GM21423 (cell line): ENCODE results near the gene ISL2.

Experiments used
- ATAC-seq: cut with Tn5 transposase; IDR thresholded peaks from one replicate; pipeline ENCODE4 v1.9.1; 2021; ENCODE audit warnings: mild to moderate bottlenecking, moderate library complexity; ENCODE audit not compliant: unreplicated experiment

The ISL2 gene

DNA sequence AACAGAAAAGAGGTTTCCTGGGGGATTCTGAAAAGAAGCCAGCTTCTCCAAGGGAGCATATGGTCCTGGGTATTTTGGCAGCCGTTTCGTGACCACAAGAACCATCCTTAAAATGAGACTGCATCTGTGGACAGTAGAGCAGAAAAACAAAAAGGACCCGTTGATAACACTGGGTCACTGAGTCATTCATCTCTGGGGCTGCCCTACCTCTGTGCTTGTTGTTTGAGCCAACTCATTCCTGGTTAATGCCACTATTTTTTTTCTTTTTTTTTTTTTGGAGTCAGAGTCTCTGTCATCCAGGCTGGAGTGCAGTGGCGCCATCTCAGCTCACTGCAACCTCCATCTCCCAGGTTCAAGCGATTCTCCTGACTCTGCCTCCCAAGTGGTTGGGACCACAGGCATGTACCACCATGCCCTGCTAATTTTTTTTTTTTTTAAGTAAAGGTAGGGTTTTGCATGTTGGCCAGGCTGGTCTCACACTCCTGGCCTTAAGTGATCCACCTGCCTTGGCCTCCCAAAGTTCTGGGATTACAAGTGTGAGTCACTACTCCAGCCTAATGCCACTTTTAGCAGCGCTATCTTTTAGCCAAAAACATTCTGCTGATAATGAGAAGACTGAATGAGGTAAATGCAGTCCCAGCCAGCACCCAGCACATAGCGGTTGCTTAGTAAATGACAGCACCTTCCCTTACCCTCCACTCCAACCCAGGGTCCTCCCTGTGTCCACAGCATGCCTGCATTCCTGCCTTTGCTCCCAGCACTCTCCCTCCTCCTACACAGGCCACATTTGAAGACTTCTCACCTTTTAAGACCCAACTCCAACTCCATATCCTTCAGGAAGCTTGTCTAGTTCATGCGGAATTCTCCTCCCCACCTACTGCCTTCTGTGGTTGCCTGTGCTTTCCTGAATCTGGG lies 9.1 kb upstream of the ISL2 start:
- no peak for ATAC-seq

DNA sequence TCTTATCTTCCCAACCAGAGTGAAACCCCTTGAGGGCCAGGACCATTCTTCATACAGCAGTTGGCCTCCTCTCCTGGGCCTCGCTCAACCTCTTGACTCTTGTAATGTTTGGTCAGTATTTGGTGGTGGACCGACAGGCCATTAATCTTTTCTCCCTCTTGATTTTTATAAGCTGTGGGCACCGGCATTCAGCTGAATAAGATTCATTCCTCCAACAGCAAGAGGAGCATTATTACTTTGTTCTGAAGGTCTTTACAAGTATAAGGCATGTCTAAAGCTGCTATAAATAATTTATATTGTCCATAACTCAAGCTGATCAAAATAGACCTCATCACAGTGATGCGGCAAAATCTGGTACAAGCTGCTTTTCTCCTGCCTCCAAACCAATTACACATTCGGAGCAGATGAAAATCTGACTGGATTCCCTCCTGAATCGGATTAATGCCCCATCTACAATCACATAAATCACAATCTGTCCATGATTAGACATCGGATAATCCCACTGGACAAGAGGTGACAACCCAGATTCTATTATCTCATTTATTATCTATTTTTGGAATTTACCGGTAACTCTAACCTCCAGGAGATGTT lies 8.4 kb upstream of the ISL2 start:
- ATAC-seq = no peak

DNA sequence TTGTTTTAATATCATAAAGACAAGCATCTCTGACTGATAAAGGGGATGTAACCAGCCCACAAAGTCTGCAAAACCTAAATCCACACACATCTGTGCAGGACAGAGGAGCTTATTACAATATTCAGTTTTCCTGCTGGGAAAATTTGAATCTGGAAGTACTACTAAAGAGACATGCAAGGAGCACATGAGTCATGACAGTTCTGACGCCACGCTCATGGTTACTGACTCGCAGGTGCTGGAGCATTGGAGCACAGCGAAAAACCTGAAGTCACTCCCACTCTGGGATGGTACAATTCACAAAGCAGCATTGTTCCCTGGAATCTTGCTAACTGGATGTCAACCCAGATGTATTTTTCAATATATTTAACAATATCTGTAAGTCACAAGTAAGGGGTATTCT lies 7.6 kb upstream of the ISL2 start:
- no peak for ATAC-seq

DNA sequence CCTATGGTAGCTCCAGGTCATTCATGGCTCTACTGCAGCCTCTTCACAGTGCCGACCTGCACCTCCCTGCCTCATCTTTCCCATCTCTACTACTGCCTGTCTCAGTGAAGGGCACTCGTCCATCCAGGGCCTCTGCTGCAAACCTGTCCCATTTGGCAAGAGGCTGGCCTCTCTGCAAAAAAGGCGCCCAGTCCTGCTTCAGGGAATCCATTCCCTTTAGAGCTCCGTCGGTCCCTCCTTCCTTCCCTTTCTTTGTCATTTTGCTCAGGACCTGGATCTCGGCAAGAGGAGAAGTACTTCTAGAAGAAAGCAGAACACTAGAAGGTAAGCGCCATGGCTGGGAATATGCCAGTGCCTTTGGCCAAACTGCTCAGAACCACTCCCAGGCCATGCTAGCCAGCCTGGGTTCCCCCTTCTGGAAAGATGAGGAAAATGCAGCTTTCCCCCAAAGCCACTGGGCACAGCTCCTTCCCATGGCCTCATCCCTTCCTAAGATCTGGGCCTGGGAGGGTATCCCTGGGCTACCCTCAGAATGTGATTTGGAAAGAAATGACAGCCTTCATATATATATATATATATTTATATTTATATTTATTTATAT lies 6.4 kb upstream of the ISL2 start:
- no peak for ATAC-seq

DNA sequence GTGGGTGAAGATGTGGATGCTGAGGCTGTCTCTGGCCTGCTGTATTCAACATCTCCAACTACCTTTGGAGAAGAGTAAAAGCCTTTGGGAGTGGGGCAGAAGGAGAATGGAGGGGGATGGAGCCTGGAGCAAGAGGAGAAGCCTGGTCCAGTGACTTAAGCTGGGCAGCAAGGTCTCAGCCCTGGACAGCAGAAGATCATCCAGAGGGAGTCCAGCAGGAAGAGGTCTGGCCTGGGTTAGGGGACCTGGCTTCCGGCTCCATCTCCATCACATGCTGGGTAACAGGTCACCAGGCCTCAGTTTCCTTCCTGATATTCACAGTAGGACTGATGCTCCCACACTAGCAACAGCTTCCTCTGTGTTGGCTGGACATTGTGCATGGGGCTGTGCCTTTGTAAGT lies 3.8 kb upstream of the ISL2 start:
- ATAC-seq = no peak

DNA sequence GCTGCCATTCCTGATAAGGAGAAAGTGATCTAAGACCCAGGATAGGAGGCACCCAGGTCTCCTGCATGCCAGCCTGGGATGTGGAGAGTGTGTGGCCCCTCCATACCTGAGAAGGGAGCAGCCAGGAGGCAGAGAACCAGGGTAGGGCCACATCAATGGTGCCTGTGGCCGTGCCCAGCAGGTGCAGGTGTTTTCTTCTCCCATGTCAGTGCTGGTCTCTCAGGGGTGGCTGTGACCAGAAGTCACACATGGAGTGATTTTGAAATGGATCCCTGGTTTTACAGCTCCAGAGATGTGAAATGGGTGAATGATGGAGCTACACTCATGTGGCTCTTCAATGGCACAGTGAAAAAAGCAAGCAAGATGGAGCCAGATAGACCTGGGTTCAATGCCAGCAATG lies 3.3 kb upstream of the ISL2 start:
- ATAC-seq = no peak

DNA sequence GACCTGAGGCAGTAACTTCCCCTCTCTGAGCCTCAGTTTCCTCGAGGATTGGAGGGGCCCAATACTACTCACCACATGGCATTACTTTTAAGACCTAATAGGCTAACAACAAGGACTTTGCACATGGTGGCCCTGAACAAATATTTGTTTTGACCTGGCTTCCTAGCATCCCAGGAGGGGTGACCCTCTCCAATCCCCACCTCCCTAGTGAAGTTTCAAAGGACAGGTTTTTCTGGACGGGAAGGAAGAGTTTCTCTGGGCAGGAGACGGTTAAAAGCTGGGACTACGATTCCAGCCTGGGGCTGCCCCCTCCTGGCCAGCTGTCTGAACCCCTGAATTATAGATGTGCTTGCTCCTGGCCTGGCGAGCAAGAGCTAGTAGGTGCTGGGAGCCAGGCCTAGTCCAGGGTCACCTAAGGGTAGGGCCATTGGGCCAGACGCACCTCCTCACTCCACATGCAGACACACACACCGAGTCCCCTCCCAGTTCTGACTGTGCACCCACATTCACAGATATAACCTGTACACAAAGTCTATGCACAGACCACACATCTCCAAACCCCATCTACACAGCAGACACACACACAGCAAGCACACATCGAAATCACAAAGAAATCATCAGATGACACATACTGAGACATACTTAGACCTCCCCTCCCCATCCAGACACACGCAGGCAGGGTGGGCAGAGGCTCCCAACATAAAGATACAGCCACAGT lies 2.7 kb upstream of the ISL2 start:
- ATAC-seq = no peak

DNA sequence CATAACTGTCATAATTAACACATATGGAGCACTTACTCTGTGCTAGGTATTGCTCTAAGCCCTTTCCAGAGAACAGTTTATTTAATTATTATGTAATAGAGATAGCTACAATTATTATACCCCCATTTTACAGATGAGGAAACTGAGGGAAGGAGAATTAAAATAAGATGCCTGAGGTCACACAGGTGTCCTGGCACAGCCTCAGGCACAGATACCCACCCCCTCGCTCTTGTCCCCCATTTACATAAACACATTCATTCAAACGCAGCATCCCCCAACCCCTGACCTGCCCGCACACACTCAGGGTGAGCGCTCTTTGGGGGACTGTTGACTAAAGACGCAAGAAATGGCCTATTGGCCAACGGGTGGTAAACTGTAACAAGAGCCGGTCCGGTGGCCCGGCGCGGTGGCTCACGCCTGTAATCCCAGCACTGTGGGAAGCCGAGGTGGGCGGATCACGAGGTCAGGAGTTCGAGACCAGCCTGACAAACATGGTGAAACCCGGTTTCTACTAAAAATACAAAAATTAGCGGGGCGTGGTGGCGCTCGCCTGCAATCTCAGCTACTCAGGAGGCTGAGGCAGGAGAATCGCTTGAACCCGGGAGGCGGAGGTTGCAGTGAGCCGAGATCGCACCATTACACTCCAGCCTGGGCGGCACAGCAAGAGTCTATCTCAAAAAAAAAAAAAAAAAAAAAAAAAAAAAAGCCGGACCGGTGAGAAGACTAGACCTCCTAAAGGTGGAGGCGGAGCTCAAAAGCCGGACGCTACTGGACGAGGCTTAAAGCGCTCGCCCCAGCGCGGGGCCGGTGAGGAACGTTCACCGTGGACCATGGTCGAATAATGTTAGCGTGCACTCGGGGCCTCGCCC lies 1.9 kb upstream of the ISL2 start:
- no peak for ATAC-seq

DNA sequence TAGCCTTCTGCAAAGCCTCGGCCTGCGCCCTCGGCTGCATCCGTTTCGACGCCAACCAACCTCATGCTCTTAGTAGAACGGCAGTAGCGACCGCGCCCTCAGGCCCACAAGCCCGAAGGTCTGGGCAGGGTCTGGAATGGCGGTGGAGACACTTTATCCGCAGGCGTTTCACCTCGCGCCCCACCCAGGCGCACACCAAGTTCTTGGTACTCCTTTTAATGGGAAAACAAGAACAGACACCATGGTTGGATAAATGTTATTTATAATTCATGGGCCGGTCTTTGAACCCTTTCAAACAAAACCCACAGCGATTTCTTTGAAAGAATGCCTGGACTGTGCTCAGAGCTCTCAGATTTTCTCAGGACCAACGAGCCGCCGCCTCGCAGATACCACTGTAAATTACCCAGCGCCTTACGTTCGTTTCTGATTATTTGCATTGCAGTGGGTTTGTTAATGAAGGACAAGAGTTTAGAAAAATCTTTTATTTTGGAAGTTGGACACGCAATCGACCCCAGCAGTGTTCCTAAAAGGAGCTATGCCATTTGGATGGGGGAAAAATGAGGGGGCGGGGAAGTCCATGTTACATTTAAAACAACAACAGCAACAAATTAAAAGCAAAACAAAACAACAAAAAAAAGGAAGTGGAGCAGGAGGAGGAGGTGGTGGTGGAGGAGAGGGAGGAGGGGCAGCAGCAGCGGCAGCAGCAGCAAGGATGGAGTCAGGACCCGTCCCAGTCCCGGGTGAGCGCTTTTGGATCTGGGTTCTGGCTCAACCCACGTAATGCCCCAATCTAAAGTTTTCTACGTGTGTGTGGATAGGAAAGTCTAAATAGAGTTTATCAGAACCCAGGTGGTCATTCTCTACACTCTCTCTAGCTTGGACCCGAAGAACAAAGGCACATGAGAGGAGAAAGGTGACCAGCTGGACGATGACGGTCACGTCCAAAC lies 993 bp upstream of the ISL2 start:
- no peak for ATAC-seq

DNA sequence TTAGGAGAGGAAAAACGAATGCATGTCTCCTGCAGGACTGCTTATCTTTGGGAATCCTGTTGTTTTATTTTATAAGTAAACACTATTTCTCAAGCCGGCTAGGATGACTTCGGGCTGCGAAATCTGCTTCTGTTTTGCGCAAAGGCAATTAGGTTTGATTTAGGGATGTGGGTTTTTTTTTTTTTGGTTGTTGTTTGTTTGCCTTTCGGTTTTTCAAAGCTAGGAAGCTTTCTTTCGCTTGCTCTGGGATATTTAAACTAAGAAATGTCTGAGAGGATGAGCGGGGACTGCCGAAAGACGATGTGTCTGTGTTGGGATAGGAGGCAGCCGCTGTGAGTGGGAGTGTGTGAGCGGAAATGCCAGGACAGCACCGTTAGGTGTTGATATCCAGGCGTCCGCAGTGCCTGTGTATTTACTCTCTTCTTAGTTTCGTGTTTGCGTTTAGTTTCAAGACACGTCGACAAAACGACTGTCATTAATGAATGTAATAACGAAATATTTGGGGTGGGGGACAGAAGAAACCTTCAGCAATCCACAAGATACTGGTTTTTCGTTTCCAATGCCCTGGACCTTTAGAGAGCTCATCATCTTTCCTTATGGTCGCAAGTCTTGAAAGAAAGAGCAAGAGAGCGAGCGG lies 604 bp downstream of the ISL2 start:
- no peak for ATAC-seq

DNA sequence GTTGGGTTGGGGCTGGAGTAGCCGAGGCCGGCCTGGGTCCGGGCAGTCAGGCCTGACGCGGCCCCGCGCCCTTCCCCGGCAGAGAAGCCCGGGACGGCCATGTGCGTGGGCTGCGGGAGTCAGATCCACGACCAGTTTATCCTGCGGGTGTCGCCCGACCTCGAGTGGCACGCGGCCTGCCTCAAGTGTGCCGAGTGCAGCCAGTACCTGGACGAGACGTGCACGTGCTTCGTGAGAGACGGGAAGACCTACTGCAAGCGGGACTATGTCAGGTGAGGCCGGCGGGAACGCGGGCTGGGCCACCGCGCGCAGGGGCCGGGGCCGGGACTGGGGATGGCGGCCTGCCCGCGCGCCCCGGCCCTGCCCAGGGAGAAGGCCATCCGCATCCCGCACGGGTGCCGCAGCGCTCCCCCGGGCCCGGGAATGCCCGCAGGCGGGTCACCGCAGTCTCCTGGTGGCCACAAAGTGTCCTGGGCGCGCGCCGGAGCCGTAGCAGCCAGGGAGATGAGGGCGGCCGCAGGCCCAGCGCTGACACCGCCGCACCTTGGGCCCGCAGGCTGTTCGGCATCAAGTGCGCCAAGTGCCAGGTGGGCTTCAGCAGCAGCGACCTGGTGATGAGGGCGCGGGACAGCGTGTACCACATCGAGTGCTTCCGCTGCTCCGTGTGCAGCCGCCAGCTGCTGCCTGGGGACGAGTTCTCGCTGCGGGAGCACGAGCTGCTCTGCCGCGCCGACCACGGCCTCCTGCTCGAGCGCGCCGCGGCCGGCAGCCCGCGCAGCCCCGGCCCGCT lies 1.3 kb downstream of the ISL2 start:
- no peak for ATAC-seq

DNA sequence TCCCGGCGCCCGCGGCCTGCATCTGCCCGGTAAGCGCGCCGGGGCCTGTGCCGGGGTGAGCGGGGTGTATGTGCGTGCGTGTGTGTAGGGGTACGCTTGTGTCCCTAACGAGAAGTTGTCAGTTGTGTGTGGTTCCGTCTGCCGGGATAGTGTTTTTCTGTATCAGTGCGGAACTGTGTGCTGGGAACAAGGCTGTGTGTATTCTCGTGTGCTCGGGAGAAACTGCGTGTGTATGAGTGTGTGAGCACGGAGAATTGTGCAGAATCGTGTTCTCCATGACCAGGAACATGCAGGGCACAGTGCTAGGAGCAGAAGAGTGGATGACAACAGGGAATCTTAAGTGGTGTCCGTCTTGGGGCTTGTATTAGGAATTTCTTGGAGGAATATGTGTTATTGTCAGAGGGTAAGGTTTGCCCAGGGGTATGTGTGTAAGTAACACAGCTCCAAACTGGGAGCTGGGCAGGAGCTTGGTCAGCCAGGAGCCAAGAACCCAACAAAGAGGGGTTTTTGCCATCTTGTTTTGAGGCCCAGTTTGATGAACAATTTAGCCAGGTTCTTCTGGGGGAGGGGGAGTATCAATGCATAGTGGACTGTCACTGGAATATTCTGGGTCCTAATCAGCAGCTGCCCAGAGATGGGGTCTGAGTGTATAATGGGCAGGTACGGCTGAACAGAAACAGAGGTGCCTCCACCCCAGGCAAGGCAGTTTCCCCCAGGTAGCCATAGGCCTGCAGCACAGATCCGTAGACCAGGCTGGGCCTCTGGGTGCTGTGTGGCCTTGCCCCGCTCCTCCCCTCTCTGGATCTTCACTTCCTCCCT lies 2.1 kb downstream of the ISL2 start:
- no peak for ATAC-seq

DNA sequence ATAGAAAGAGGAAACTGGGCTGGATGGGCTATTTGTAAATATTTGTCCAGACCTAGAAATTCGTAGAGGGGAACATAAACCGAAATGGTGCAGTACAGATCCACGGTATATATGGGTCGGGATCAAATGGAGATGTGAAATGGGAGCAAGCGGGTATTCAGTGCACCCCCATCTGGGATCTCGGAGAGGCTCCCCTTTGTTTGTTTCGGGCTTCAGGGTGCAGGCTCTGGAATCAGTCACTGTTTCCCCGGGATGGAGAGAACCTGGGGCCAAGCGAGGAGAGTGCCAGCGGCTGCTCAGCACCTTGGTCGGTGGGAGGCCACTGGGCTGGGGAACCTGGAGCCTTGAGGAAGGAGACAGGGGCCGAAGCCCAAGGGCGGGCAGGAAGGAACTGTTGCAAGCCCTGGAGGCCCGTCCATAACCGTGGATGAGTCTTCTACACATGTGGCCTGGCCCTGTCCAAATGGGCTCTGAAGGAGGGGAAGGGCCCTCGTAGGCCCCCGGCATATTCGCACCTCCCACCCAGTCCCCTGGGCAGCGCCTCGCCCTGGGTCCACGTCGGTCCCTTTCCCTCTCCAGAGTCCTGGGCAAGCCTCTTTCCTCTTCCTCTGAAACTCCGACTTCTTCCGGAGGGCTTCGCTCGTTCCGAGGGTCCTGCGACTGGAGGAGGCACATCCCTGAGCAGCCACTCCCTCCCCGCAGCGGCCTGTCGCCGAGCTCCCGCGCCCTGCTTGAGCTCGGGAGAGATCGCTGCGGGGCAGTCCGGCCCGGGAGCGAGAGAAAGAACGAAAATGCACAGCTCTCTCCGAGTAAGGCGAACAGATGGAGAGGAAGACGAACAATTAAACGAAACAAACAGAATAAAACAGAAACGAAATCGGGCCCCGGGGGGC lies 3.0 kb downstream of the ISL2 start:
- no peak for ATAC-seq

DNA sequence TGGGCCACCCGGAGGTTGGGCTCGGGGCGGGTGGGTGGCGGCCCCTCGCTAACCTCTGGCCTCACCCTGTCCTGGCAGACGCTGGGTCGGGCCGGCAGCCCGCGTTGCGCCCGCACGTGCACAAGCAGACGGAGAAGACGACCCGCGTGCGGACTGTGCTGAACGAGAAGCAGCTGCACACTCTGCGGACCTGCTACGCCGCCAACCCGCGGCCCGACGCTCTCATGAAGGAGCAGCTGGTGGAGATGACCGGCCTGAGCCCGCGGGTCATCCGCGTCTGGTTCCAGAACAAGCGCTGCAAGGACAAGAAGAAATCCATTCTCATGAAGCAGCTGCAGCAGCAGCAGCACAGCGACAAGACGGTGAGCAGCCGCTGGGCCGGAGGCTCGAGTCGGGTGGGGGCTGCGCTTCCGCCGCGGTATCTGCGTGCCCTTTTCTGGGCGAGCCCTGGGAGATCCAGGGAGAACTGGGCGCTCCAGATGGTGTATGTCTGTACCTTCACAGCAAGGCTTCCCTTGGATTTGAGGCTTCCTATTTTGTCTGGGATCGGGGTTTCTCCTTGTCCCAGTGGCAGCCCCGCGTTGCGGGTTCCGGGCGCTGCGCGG lies 3.7 kb downstream of the ISL2 start:
- ATAC-seq = no peak

DNA sequence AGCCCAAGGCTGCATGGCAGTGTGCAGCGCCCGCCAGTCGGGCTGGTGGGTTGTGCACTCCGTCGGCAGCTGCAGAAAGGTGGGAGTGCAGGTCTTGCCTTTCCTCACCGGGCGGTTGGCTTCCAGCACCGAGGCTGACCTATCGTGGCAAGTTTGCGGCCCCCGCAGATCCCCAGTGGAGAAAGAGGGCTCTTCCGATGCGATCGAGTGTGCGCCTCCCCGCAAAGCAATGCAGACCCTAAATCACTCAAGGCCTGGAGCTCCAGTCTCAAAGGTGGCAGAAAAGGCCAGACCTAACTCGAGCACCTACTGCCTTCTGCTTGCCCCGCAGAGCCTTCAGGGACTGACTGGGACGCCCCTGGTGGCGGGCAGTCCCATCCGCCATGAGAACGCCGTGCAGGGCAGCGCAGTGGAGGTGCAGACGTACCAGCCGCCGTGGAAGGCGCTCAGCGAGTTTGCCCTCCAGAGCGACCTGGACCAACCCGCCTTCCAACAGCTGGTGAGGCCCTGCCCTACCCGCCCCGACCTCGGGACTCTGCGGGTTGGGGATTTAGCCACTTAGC lies 4.3 kb downstream of the ISL2 start:
- ATAC-seq = no peak
